Fibroblast of mammary gland (primary cell): ENCODE measurements around the gene NFIC.

Source experiments
- DNase-seq: peaks from one replicate; pipeline ENCODE4 v3.0.0-alpha.2; 2010; ENCODE audit warnings: low read depth
- H3K4me3 ChIP-seq: 2 replicates; pipeline ENCODE4 v1.5.1; 2011; ENCODE audit warnings: low read depth, mild to moderate bottlenecking, low read length, moderate library complexity; ENCODE audit not compliant: control insufficient read depth
- TF ChIP-seq, protein P1 (sequence below): conservative IDR thresholded peaks from 2 replicates; pipeline ENCODE4 v1.5.1; 2011; ENCODE audit warnings: low read depth, low read length, inconsistent platforms; ENCODE audit not compliant: control insufficient read depth, insufficient read depth

The NFIC gene

GRCh38 chr19:3462991-3463713 lies 96.8 kb downstream of the NFIC start:
- no peak for DNase-seq

GRCh38 chr19:3463714-3464586 lies 97.6 kb downstream of the NFIC start:
- TF ChIP-seq, protein P1, sequence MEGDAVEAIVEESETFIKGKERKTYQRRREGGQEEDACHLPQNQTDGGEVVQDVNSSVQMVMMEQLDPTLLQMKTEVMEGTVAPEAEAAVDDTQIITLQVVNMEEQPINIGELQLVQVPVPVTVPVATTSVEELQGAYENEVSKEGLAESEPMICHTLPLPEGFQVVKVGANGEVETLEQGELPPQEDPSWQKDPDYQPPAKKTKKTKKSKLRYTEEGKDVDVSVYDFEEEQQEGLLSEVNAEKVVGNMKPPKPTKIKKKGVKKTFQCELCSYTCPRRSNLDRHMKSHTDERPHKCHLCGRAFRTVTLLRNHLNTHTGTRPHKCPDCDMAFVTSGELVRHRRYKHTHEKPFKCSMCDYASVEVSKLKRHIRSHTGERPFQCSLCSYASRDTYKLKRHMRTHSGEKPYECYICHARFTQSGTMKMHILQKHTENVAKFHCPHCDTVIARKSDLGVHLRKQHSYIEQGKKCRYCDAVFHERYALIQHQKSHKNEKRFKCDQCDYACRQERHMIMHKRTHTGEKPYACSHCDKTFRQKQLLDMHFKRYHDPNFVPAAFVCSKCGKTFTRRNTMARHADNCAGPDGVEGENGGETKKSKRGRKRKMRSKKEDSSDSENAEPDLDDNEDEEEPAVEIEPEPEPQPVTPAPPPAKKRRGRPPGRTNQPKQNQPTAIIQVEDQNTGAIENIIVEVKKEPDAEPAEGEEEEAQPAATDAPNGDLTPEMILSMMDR, result no peak
- DNase-seq, result no peak

More at GRCh38 chr19:3462991-3463713, 96.8 kb downstream of the NFIC start:
- no peak overlapping the region for H3K4me3 ChIP-seq
- TF ChIP-seq, protein P1, result no peak

GRCh38 chr19:3464587-3465235 lies 98.3 kb downstream of the NFIC start:
- H3K4me3 ChIP-seq, result no peak overlapping the region
- no peak for DNase-seq
- TF ChIP-seq, protein P1, result no peak

More at GRCh38 chr19:3463714-3464586, 97.6 kb downstream of the NFIC start:
- no peak overlapping the region for H3K4me3 ChIP-seq

GRCh38 chr19:3465552-3465951 lies 99.2 kb downstream of the NFIC start:
- H3K4me3 ChIP-seq, result no peak overlapping the region
- no peak for DNase-seq
- TF ChIP-seq, protein P1, result no peak

- H3K4me3 ChIP-seq, result no peak overlapping the region
- TF ChIP-seq, protein P1, result no peak
- DNase-seq, result no peak
Observed at GRCh38 chr19:3466635-3467034, 100.3 kb downstream of the NFIC start.

DNA sequence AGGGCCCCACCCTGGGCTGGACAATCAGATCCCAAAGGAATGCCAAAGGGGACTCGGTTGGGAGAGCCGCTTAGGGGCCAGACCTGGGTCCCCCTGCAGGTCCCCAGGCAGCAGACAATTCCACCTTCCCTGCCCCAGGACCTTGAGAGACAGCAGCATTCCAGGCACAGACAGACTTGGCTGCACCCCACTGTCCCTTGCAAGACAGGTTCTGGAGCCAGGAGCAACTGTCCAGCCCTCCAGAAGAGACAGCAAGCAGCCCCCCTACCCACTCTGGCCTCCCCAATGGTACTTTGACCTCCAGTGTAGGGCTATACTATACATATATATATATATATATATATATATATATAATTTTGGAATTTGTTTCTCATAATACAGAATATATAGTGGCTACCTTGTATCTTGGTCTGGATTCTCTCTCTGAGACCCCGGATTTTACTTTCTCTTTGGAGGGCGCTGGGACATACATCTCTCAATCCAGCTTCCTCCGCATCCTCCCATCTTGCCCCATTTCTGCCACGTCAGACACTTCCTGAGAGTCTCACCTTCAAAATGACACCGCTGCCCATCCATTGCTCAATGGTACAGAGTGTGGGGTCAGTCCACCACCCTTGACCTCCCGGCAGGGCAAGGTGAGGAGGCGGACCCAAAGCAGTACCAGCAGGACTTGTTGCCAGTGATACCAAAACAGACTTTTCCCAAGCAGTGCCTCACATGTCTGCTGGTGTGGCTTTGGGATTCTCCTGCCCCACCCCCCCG lies 101.2 kb downstream of the NFIC start:
- TF ChIP-seq, protein P1, result no peak
- no peak for DNase-seq
- H3K4me3 ChIP-seq, result no peak overlapping the region
